Measurements from ENCODE around the gene NFKBIZ. TPM values are rescaled to one million over a fixed set of nuclear protein-coding genes. Genes with fewer than 3 reads are reported as not detected.

Gene NFKBIZ
- total RNA-seq, 3 donors from 2014 or later: 52.2 to 694 (median 243) TPM

DNA sequence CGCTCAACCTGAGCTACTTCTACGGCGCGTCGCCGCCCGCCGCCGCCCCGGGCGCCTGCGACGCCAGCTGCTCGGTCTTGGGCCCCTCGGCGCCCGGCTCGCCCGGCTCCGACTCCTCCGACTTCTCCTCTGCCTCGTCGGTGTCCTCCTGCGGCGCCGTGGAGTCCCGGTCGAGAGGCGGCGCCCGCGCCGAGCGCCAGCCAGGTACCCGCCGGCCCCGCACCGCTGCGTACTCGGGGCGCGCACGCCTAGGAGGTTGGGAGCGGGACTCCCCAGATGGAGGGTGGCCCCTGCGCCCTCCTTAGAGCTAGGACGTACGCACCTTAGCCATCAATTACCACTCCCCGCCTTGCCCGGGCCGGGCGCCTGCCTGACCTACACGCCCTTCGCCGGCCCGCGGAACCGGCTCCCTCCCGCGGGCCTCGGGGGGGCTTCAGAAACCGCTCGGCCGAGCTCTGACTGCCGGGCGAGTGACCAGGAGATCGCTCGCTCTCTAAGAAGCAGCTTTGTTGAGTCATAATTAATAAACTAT is 466 bp downstream of the NFKBIZ start:
- TF ChIP-seq POLR2A (IDR thresholded peaks at IDR 0.05) (no peak), POLR2AphosphoS5 (IDR thresholded peaks at IDR 0.05) (peak in 2 of 3 donors; percentile 15 to 40)
- TF ChIP-seq, protein P1, sequence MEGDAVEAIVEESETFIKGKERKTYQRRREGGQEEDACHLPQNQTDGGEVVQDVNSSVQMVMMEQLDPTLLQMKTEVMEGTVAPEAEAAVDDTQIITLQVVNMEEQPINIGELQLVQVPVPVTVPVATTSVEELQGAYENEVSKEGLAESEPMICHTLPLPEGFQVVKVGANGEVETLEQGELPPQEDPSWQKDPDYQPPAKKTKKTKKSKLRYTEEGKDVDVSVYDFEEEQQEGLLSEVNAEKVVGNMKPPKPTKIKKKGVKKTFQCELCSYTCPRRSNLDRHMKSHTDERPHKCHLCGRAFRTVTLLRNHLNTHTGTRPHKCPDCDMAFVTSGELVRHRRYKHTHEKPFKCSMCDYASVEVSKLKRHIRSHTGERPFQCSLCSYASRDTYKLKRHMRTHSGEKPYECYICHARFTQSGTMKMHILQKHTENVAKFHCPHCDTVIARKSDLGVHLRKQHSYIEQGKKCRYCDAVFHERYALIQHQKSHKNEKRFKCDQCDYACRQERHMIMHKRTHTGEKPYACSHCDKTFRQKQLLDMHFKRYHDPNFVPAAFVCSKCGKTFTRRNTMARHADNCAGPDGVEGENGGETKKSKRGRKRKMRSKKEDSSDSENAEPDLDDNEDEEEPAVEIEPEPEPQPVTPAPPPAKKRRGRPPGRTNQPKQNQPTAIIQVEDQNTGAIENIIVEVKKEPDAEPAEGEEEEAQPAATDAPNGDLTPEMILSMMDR (IDR thresholded peaks at IDR 0.05): no peak
- H3K4me1 ChIP-seq: no peaks in the 10 kb centered on the region
- peak overlapping the region; percentile 74 to 83 (median 79) for H3K4me3 ChIP-seq
- H3K36me3 ChIP-seq: peaks cover 10% of the 10 kb centered on the region
- peak overlapping the region; percentile 96 to 98 for H3K27ac ChIP-seq
- H3K27me3 ChIP-seq: no peaks in the 10 kb centered on the region
- no peaks in the 10 kb centered on the region for H3K9me3 ChIP-seq
- intact Hi-C loops (cut with DNase I; ENCODE audit: low total_unique reads): no loop called here
- DNase-seq (ENCODE audit: low spot score in 2 of 2): no peak

DNA sequence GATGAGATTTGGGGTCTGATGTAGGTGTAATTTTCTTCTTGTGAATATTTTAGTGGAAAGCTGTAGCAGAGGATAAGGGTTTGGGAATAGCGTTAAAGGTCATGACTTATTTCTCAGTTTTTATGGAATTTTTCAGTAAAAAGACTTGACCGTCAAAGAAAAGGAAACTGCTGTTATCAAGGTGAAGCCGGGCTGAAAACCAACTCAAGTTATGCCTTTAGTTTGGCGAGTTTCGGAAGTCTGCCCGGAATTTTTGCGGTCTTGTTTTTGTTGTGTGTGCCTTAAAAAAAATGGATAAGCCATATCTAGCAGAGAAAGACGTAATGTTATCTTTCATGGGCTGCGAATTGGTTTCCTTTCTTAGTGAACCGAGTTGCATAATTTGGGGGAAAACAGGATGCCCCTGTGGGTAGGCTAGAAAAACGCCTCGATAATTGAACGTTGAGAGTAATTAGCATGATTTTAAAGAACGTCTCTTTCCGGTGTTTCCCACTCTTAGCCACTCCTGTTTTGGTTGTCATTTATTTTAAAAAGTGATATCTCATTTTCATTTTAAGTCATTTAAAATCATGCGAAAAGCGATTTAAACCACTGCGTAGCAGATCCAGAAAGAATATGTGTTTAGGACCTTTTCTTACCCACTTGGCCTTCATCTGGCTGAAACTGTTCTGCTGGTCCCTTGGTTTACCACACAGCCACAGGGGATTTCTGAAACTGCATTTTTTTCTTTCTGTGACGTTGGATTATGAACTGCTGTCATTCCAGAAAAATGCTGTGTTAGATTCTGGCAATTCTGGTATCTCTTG is 1.1 kb downstream of the NFKBIZ start:
- H3K4me3 ChIP-seq: peak overlapping the region; percentile 74 to 83 (median 79)
- DNase-seq (ENCODE audit: low spot score in 2 of 2): no peak
- no peaks in the 10 kb centered on the region for H3K4me1 ChIP-seq
- intact Hi-C loops (cut with DNase I; ENCODE audit: low total_unique reads): no loop called here
- H3K36me3 ChIP-seq: peaks cover 10% of the 10 kb centered on the region
- TF ChIP-seq, protein P1 (IDR thresholded peaks at IDR 0.05): no peak
- no peaks in the 10 kb centered on the region for H3K9me3 ChIP-seq
- H3K27me3 ChIP-seq: no peaks in the 10 kb centered on the region
- H3K27ac ChIP-seq: peak overlapping the region; percentile 96 to 98

DNA sequence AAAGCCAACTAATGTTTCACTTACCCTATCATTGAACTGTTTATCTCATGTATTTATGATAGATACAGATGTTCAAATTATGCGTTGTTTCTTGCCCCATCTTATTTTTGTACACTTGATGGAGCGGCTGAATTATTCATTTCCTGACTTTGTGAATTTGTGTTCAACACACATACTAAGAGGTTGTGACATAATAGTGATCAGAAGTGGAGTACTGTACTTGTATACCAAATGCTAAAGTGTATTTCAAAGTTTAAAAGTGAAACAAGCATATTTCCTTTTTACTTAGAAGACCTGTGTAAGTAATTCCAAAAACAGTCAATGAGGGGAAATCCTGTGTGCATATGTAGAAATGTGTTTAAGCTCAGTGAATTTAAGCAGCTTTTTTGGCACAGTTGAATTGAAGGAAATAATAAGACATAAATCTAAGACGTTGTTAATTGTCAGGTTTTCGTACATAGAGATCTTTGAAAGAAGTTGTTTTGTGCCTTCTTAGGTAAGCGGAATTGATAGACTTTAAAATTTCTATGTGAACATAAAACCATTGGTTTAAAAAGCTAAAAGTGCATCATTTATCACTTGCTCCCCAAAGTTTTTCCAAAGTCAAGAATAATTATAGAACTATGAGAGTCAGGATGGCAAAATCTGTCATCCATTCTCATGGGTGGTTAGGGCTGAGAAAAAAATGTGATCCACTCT is 1.9 kb downstream of the NFKBIZ start:
- Histone ChIP-seq H3K36me3 (peaks cover 10% of the 10 kb centered on the region), H3K27ac (peak overlapping the region; percentile 96 to 98), H3K4me3 (peak overlapping the region; percentile 74 to 83 (median 79)), H3K4me1 (no peaks in the 10 kb centered on the region), H3K27me3 (no peaks in the 10 kb centered on the region), H3K9me3 (no peaks in the 10 kb centered on the region)
- DNase-seq (ENCODE audit: low spot score in 2 of 2): no peak
- TF ChIP-seq POLR2AphosphoS5 (IDR thresholded peaks at IDR 0.05) (no peak), POLR2A (IDR thresholded peaks at IDR 0.05) (no peak)
- TF ChIP-seq, protein P1 (IDR thresholded peaks at IDR 0.05): no peak
- intact Hi-C loops (cut with DNase I; ENCODE audit: low total_unique reads): no loop called here

DNA sequence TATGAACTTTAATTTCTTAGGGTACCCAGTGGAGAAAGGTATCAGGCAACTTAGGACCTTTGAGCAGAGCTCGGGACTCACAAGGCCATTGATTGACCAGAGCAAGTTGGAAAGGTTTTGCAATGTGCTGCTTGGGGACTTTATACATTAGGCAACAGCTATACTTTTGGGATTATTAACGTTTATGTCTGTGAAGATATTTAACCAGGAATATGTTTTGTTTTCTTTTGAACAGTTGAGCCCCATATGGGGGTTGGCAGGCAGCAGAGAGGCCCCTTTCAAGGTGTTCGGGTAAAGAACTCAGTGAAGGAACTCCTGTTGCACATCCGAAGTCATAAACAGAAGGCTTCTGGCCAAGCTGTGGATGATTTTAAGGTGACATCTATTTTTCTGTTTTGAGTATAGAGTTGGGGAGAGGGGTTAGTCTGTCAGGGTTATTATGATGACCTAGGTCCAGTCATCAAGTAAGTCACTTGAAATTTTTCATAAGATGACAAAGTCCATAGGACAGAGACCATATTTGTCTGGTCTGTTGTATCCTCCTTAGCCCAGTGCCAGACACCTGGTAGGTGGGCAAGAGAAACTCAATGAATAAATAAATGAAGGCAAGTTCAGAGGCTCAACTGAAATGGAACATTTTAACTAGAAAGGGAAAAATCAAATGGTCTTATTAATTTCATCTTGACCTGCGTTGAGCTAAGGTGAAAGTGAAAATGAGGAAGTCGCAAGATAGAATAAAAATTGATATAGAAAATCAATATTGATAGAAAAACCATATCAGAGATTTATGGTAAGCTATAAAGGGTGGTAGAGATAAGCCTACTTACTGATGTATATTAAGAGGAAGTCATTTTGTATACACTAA is 2.8 kb downstream of the NFKBIZ start:
- DNase-seq (ENCODE audit: low spot score in 2 of 2): no peak
- peak overlapping the region; percentile 96 to 98 for H3K27ac ChIP-seq
- H3K4me3 ChIP-seq: peak overlapping the region; percentile 74 to 83 (median 79)
- no peak for TF ChIP-seq POLR2A (IDR thresholded peaks at IDR 0.05)
- TF ChIP-seq, protein P1 (IDR thresholded peaks at IDR 0.05): no peak
- no peak for TF ChIP-seq POLR2AphosphoS5 (IDR thresholded peaks at IDR 0.05)
- no peaks in the 10 kb centered on the region for H3K4me1 ChIP-seq
- no peaks in the 10 kb centered on the region for H3K27me3 ChIP-seq
- intact Hi-C loops (cut with DNase I; ENCODE audit: low total_unique reads): no loop called here
- H3K9me3 ChIP-seq: no peaks in the 10 kb centered on the region
- peaks cover 10% of the 10 kb centered on the region for H3K36me3 ChIP-seq
